ENCODE data around the gene C3AR1.
A peak's percentile ranks its signal among the peaks of the same experiment; 100 is the strongest.
"Not testable (repeated sequence)": the region's sequence is repeated elsewhere in the genome, so short reads cannot be mapped to it uniquely, and the experiment has no call there.

The C3AR1 gene

GRCh38 chr12:8057306-8057705, 8.9 kb downstream of the C3AR1 start:
- DNase-seq = no peak

DNA sequence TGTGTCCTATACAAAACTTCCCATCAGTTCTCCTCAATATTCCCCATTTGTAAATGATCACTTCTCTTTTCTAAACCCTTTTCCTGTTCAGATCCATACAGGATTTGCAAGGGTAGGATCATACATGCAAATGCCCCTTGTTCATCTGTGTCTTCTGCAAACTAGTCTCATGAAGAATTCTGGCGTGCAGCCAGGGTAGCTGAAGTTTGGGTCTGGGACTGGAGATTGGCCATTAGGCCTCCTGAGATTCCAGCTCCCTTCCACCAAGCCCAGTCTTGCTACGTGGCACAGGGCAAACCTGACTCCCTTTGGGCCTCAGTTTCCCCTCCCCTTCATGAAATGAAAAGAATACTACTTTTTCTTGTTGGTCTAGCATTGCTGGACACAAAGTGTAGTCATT, 11.3 kb downstream of the C3AR1 start:
- no peak for DNase-seq

DNA sequence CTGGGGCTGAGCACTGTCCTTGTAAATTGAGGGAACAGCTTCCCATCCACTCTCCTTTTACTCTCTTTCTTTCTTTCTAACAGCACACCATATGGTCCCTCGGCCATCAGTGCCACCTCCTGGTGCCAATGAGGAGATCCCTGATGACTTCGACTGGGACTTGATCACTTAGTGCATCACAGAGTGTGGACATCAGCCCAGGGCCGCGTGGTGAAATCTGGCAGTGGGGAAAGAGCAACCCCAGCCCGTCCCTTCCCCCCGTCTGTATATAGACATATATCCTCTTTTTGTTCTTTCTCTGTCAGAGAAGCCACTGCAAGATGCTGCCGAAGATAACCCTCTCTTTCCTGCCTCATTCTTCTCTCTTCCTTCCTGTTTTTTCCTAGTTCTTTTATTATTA, 13.5 kb downstream of the C3AR1 start:
- peak in 1 of 2 experiments; percentile 2 for DNase-seq

GRCh38 chr12:8050600-8051250, 15.4 kb downstream of the C3AR1 start:
- DNase-seq = no peak

DNA sequence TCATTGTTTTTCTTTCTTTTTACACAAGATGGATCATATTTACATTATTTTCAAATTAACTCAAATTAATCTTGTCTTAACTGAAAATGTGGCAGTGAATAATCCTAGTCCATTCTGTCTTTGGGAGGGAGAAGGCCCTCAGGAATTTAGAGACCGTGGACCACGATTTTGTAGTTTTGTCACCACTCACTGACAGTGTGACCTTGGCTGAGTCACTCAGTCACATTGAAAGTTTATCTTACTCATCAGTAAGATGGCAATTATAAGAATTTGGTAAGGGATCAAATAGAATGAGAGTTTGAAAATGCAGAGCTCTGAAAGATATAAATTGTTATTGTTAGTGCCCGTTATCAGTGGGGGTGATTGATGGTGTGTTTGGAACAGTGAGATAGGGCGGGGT, 17.3 kb downstream of the C3AR1 start:
- no peak for DNase-seq

DNA sequence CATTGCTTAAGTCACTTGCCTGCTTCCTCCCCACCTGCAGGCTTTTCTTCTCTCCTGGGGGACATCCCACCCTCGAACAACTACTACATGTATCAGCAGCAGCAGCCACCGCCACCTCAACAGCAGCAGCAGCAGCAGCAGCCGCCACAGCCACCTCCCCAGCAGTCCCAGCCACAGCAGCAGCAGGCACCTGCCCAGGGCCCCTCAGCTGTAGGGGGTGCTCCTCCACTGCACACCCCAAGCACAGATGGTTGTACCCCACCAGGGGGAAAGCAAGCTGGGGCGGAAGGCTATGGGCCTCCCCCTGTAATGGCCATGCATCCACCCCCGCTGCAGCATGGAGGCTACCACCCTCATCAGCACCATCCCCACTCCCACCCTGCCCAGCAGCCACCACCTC, 18.3 kb downstream of the C3AR1 start:
- no peak for DNase-seq

- peak; percentile 58 to 59 for DNase-seq
These were observed 19.9 kb downstream of the C3AR1 start for GRCh38 chr12:8045952-8046944.

DNA sequence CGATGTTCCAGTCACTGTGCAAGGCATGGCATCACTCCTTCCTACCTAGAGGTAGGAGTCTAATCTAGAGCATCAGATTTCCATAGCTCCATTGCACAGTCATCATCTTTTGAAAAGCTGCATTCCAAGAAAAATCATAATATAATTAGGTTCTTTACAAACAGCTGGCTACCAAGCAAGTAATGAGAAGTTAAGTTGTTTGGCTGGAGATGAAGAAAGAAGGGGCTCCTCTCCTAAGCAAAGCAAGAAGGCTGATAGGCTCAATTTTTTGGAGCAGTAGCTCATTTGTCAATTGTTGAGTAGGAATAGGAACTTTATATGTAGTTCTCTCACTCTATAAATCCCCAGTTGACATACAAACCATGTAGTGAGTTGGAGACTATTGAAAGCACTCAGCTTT, 25.4 kb downstream of the C3AR1 start:
- no peak for DNase-seq

- DNase-seq = peak; percentile 9 to 14
These were observed 27.5 kb downstream of the C3AR1 start for GRCh38 chr12:8038659-8039114.

DNA sequence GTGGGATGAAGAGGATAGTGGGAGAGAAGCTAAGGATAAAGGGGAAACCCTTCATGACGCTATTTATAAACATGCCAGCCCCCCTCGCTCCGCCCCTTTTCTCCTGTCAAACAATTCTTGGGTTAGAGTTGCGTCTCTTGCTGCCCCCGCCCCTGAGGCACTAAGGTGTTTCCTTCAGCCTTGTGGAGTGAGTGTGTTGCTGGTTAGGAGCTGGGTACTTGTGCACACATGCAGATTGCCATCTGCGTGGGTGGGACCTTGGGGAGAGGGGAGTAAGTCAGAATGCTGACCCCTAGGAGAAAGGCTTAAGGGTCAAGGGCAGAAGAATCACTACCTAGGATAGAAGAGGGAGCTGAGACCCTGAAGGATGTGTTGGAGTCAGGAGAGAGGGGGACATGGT, 28.2 kb downstream of the C3AR1 start:
- DNase-seq = no peak

- peak; percentile 54 to 58 for DNase-seq
These were observed 29.0 kb downstream of the C3AR1 start for GRCh38 chr12:8037046-8037663.

DNA sequence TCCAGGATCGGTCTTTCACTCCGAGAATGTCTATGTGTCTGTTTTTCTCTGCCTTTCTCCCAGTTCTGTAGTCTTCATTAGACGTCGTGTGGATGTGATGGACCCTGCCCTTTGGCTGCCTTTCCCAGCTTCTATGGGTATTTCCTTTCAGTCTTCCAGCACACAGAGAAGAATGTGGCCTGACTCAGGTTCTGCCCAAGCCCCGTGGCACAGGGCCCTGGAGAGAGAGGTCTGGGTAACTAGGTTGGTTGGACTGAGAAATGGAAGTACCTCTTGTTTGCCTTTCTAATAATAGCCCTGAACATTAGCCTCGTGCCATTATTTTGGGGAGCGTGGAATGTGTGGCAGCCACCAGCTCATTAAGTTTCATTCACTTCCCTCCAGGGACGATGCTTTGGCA, 29.8 kb downstream of the C3AR1 start:
- no peak for DNase-seq

GRCh38 chr12:8035440-8036010, 30.6 kb downstream of the C3AR1 start:
- no peak for DNase-seq

DNA sequence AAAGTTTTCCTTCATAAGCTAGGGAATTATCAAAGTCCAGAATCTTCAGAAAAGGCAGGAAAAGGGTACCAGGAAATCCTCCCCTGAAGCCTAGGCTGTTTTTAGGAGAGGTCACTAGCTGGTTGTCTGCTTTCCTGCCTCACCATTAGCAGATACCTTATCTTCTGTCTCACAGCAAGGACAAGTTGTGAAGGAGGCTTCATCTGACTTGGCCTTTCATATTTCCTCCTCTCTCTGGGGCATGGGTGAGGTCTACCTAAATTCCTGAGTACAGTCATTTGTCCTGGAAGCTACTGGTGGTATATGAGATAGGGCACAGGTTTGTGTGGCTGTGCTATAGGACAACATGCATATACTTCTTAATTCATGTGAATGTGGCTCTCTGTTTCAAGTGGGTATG, 31.4 kb downstream of the C3AR1 start:
- DNase-seq = no peak

DNA sequence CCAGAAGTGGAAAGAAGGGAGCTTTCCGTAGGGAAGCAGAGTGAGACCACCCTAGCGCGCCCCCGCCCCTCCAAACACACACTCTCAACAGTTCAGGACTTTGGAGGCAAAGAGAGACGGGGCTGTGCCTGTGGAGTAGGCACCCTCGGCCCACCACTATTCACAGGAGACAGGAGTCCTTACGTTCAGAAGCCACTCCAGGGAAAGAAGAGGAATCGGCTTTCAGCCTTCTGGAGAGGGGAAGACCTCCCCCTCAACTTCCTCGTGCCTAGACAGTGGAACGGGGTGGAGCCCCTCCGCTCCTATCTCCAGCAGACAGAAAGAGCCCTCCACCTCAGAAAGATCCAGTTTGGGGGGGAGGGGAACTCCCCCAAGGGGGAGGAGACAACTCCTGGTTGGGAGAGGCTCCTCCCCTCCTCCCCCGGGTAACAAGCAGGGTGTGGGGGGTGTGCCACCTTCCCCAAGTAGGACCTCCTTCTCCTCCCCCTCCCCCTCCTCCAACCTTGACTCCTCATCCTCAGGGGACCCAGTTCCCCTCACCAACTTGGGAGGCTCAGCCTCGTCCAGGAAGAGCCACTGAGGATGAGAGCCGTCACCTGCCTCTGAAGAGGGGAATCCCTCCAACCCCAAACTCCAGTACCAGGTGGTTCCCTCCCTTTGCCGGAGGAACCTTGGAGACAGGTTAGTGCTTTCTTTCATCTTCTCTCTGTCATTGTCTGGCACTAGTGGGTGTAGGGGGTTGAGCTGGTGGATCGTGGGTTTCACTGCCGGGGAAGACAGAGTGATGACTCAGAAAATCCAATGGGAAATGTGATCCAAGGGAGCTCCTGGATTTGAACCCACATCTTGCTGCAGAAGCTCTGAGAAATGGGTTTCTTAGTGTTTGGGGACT, 32.8 kb downstream of the C3AR1 start:
- DNase-seq = peak in 1 of 2 experiments; percentile 35

DNA sequence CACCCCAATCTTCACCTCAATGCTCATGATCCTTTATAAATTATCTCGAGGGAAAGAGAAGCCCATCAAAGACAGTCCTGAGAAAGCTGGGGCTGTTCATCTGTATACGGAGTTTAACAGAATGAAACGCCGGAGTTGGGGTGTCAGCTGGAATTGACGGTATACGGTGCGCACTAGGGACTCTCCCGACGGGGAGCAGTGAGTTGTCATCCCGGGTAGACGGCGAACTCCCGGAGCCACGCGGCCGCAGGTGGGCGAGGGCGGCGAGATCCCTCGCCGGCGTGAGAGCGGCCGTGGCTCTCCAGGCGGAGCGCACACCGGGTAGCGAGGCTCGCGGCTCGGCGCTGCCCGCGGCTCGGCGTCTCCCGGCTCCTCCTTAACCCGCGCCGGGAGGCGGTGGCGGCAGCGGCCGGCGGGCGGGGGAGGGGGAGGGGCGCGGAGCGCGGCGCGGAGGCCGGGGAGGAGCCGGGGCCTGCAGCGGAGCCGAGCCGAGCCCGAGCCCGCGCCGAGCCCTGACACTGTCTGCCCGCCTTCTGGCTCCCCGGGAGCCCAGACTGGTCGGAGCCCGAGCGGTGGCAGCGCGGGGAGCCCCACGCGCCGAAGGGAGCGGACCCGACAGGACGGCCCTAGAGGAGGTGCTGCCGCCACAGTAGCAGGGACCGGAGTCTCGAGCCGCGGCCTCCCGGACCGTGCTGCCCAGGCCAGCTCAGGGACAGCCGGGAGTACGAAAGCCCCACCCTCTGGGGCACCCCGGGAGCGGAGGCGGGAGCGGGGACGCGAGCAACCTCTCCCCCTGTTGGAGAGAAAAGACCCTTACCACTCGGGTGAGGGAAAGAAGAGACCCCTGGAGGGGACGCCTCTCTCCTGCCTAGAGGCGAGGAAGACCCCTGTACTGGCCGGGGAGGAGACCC, 33.7 kb downstream of the C3AR1 start, which contains the start of gene FOXJ2:
Gene FOXJ2, plus strand, starts transcription at position 475 of the 911 bp plus-strand sequence. CDS start 7,117 bp downstream, outside the sequence.
- peak; percentile 5 to 19 for DNase-seq

- DNase-seq = no peak
These were observed 34.3 kb downstream of the C3AR1 start for GRCh38 chr12:8031872-8032241.

DNA sequence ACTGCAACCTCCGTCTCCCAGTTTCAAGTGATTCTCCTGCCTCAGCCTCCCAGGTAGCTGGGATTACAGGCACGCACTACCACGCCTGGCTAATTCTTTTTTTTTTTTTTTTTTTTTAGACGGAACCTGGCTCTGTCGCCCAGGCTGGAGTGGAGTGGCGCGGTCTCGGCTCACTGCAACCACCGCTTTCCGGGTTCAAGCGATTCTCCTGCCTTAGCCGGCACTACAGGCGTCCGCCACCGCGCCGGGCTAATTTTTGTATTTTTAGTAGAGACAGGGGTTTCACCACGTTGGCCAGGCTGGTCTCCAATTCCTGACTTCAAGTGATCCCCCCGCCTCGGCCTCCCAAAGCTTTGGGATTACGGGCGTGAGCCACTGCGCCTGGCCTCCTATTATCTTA, 35.1 kb downstream of the C3AR1 start:
- DNase-seq = not testable (repeated sequence)

GRCh38 chr12:8030189-8030588, 36.0 kb downstream of the C3AR1 start:
- no peak for DNase-seq

- DNase-seq = no peak
These were observed 37.9 kb downstream of the C3AR1 start for GRCh38 chr12:8028267-8028666.

DNA sequence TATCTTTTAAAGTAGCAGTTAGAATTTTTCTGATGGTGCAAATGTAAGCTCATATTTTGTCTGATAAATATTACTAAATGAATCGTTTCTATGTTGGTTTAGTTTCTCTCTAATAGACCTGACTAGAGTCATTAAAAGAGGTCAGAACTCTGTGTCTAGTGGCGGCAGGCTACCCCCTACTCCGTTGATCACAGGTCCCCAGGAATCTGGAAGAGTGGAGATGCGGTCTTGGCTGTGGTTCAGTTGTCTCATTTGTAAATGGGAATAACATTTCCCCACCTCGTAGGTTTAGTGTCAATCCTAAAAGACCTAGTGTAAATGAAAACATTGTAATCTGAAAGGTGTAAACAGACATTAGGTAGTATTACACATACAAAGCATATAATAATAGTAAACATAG, 38.3 kb downstream of the C3AR1 start:
- DNase-seq = no peak
